Measurements from ENCODE around the gene SLC10A7.

DNA sequence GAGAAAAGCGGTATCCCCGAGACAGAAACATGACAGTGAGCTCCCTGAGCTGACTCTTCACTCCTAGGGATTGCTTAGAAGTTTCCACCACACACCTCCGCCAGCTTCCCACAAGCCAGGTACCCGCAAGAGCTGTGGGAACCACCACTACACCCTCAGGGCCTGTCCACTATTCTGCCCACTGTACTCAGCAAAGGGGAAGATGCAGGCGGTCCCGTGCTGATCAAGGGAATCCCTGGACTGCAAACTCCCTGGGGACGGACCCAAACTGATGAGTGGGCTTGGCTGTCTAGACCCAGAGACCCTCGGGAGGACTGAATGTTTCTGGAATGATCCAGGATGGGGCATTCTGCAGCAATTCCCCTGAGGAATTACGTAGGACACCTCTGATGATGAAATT, 277.2 kb downstream of the SLC10A7 start:
- TF ChIP-seq CTCF (IDR thresholded peaks at IDR 0.05) (no peak), POLR2A (IDR thresholded peaks at IDR 0.05) (no peak), POLR2AphosphoS5 (IDR thresholded peaks at IDR 0.05) (no peak), EP300 (IDR thresholded peaks at IDR 0.05) (no peak)
